Stimulated activated CD4-positive, alpha-beta T cell treated with anti-CD3 and anti-CD28 coated beads, Interleukin-15, amount 100 ng/mL, for 1 hour (primary cell): ENCODE measurements around the gene C5.

Experiments used
- DNase-seq, 2 donors: peaks; one replicate each; pipeline ENCODE4 v3.0.0-alpha.2; 2020; ENCODE audit warnings: low read depth in 1 of 2, low spot score in 1 of 2

The C5 gene

GRCh38 chr9:120913647-120914264, 136.3 kb downstream of the C5 start:
- no peak for DNase-seq

- no peak for DNase-seq
Observed at GRCh38 chr9:120912958-120913646, 137.0 kb downstream of the C5 start.

- DNase-seq: no peak
Observed at GRCh38 chr9:120911295-120911837, 138.7 kb downstream of the C5 start.

- DNase-seq: no peak
Observed at GRCh38 chr9:120910643-120911042, 139.4 kb downstream of the C5 start.

- DNase-seq: peak in 1 of 2 donors; percentile 48
Observed at GRCh38 chr9:120909904-120910303, 140.2 kb downstream of the C5 start.

GRCh38 chr9:120905315-120906164, 144.5 kb downstream of the C5 start:
- no peak for DNase-seq

GRCh38 chr9:120904978-120905301, 145.1 kb downstream of the C5 start:
- no peak for DNase-seq

GRCh38 chr9:120904061-120904977, 145.8 kb downstream of the C5 start:
- DNase-seq: no peak

- DNase-seq: no peak
Observed at GRCh38 chr9:120902569-120903535, 147.2 kb downstream of the C5 start.
